NOMO-1 treated with dmso at 0.1 percent for 144 hours (cell line): ENCODE results near the gene ARHGEF7.

Experiments
- DNase-seq: peaks from one replicate; lab custom pipeline; 2025; ENCODE audit not compliant: unreplicated experiment; lab: John Stamatoyannopoulos, UW

The ARHGEF7 gene

DNA sequence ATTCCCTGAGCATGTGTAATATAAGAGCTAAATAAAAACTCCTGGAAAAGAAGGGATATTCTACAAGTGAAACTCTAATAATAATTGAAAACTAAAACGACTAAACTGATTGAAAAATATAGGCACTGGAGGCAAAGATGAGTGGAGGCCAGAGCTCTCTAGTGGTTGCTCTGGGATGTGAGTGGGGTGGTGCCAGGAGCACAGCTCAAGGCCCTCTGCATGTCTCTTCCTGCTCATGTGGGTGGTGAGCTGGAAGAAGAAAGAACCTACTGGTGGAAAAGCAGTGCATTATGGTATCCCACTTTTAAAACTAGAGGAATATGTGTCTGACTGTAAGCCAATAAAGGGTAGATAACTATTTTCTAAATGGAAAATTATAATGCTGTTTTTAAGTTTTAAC lies 15.8 kb upstream of the ARHGEF7 start:
- no peak for DNase-seq

DNA sequence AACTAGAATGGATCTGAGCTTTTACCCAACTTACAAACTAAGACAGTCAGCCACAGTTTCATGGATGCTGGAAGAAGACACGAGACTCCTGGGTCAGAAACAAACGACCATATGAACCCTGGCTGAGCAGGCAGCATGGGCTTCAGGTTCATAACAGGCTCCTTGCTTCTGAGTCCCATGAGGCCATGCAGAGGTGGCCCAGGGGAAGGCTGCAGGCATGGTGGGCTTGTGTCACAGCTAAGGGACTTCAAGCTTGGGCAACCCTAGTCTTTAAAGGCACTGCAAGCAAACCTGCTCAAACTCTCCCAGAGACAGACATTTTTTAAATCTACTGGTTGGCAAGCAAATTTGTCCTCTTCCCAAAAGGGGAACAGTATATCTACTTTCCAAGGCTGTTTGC lies 5.1 kb upstream of the ARHGEF7 start:
- DNase-seq = no peak

DNA sequence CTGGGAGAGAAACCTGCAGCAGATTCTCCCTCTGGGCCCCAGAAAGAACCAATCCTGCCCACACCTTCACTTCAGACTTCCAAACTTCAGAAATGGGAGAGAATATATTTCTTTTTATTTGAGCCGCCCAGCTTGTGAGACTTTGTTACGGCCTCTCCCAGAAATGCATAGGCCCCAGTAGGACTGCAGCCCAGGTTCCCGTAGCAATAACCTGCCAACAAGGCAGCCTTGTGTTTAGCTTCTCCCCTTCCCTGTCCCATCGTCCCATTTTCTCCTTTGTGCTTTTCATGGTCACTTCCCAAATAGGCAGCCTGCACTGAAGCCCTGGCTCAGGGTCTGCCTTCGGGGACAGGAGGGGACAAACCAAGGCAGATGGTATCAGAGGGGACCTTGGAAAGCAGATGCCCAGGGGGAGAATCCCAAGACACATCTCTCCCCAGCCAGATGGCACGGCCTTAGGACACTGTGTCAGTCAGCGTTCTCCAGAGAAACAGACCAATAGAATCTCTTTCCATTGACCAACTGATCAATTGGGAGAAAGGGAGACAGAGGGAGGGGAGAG lies 3.7 kb upstream of the ARHGEF7 start:
- no peak for DNase-seq

DNA sequence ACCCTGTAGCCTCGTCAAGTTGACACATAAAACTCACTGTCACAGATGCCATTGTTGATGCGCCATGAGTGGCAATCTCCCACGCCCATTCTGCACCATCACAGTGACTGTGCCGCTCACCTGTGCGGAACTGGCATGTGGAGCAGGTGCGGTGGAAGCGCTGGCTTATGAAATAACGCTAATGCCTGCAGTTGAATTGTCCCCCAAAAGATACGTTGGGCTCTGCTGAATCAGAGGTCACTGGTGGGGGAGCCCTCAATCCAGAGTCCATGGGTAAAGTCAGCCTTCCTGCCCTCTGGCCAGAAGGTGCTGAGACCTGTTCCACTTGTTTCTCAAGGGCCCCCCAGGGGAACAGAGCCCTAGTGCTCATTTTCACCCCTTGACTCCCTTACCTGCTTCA lies 2.9 kb upstream of the ARHGEF7 start:
- DNase-seq = no peak

DNA sequence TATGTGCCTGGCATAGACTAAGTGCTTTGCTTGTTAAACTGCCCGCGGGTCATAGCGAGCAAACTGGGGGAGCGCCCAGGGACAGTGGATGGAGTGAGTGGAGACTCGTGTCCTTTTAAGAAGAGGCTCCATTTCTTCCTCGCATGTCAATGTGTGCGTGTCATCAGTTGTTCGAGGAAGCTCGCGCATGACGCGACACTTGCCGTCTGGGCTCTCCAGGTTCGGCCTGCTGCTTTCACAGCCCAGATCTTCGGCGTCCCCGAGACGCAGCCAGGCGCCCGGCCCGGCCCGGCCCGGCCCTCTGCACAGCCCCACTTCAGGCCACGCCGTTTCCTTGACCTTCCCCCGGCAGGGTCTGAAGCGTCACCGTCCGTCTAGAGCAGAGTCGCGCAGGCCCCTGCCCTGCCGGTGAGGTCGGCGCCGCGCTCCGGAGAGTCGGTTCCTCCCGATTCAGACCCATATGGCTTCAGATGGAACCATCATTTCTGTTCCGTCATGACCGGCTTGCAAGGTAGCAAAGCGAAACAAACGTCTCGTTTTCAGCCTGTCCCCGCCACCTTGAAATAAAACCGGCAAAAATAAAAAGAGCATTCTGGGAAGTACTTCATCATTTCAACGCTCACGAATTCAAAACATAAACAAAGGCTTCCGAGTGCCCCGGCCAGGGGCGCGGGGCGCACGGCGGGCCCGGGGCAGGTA lies 599 bp upstream of the ARHGEF7 start:
- DNase-seq = no peak

DNA sequence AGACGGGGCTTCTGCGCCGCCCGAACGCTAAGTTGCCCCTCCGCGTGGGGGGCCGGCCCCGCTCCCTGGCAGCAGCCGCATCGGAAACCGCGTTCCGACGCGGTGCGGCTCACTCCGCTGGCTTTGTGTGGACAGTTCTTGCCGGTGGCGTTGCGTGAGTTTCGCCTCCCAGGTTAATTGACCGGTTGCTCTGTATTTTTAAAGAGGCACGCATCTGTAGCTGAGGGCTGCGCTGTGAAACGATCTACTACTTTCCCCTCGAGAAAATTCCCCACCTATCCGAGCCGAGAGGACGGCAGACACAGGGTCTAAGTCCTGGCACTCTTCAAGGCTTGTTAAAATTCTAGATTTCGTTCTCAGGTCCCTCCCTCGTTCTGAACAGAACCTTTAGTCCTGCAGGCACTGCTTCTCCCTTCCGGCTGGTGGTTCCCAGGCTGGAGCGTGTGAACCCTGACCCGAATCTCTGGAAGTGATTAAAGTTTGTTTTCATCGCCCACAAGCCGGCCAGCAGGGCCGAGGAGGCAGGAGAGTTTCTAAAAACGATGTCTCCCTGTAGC lies 933 bp downstream of the ARHGEF7 start:
- DNase-seq = no peak

DNA sequence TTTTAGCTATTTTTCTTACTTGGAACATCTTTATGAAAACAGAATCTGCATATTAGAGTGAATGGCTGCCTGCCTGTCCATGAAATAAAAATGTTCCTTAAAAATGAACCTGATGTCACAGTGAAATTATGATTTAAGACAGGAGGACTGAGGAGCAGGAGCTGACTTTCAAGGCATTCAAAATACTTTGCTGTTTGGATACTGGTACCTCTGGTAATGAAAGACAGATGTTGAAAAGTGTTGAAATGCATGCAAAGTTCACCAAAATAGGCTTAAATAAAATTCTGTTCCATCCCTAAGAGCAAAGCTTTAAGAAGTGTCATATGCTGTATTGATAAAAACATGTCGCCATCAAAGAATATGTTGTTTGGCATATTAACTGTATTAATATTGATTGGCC lies 1.7 kb downstream of the ARHGEF7 start:
- DNase-seq = no peak

DNA sequence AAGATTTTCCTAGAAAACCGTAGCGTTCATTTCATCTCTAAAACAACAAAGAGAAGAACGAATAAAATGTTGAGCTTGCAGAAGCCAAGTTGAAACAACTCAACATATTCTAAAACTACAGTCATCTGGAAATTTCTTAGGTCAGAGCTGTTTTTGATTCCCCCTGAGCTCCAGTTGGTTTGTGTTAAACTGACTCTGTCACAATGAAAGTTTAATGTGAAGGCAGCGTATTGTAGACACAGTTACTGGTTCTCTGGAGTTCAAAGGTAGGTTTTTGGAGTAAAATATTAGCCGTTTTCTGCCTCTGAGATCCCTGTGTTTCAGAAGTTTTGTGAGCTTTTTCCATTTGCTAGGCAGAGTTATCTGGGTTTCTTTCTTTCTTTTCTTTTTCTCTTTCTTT lies 2.2 kb downstream of the ARHGEF7 start:
- no peak for DNase-seq

DNA sequence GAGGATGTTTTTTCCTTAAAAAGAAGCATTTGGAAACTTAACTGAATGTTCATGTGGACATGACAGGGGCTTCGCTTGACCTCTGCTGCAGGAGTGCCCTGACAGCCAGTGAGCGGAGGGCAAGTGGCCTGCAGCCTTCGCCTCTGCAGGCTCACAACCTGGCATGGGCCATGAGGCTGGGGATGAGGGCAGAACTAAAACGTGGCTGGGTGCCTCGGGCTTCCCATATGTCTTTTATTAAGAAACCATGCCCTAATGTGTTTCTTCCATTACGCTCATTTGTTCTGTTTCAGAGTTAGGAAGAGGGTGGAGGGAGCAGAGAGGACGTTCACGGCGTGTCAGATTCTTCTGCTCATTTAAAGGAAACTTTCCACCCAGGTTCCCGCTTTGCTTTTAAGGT lies 2.9 kb downstream of the ARHGEF7 start:
- DNase-seq = no peak

DNA sequence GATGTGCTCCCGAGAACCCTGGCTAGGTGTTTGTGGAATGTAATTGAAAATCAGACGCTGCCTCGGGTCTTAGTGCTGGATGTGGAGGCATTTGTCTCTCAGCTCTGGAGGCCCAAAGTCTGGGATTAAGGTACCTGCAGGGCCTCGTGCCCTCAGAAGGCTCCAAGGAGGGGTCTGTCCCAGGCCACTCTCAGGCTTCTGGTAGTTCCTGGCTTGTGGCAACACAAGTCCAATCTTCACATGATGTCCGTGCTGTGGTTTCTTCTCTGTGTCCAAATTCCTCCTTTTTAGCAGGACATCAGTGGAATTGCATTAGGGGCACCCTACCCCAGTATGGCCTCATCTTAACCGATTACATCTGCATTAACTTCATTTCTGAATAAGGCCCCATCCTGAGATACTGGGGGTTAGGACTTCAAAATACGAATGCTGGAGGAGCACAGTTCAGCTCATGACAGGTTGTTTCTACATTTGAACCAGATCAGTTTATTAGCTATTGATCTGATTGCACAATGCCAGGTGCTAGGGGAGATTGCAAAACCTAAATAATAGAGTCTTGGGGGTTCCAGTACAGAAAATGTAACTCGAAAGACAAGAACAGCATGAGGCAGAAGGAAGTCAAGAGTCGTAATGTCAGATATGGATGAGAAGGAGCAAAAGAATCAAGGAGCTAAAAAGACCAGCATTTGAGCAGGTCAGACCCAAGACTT lies 3.9 kb downstream of the ARHGEF7 start:
- no peak for DNase-seq

DNA sequence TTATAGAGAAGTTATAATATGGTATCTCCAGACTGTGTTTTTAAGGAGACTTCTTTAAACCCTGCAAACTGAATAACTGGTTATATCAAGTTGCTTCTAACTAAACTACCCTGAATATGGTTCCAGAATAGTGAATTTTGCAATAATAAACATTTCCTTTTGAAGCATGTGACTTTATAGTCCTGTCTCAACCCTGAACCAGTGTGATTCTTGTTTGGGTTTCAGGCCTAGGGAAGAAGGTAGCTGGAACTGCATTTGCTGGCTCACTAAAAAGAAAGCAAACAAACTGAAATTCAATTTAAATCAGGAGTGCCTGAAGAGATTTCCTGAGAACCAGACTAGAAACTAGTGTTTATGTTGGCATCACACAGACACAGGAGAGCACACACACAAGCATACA lies 4.9 kb downstream of the ARHGEF7 start:
- DNase-seq = no peak

DNA sequence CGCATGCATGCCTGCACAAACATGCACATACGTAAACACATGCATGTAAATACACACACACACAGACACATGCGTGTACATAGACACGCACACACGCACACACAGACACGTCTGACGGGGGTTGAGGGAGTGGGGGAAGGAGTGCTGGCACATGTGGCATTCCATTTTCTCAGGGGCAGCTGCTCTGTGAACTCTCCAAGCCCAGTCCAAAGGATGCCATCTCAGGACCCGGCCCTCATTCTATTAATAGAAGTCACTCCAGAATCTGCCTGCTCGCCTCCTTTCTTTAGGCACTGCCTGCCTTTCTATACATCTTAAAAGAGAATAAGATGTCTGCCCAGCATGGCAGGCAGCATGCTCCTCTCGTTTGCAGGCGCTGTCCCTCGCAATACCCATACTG lies 5.3 kb downstream of the ARHGEF7 start:
- DNase-seq = no peak

DNA sequence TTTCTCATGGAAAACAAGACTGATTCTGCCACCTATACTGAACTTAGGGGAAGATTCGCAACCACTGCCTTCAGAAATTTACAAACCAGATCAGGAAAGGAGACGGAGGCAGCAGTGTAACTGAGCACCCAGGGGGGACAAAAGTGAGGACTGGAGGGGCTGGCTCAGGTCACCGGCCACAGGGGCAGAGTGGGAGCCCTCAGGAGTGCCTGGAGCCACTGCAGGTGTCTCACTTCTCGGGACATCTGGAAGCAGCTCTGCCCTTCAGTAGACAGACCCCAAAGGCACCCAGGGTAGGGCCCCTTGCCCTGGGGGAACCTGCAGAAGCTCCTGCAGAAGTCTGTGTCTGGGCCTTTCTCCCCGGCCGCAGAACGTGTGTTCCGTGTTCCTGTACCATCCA lies 5.8 kb downstream of the ARHGEF7 start:
- DNase-seq = no peak

DNA sequence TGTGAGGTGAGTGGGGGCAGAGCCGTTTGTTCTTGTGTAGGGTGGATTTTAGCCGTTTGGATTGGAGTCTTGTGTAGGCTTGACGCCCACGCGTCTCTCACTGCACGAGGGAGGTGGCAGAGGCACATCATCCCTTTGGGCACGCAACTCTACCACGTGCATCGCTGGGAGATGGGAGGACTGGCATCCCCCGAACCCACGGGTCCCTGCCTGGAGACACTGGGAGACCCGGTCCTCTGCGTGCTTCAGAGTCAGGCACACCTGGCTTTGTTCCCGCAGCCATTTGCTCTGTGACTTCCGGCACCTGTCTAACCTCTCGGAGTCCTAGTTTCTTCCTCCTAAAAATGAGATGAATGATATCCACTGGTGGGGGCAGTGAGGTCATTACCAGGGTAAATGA lies 6.4 kb downstream of the ARHGEF7 start:
- no peak for DNase-seq

DNA sequence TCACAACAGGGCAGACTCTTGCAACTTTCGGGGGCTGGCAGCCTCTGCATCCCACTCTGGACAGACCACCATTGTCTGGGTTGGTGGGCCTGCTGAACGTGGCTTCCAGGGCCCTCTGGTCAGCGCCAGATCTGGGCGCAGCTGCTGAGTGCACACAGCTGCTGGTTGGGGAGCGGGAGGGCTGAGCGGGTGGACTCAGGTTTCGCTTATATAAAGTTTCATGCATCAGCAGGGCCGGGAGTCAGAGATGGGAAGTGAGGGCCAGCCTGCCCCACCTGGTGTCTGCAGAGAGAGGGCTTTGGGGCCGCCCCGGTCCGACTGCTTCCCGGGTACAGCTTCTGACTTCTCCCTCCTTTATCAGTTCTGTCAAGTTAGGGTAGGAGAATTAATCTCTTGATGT lies 6.9 kb downstream of the ARHGEF7 start:
- DNase-seq = no peak

DNA sequence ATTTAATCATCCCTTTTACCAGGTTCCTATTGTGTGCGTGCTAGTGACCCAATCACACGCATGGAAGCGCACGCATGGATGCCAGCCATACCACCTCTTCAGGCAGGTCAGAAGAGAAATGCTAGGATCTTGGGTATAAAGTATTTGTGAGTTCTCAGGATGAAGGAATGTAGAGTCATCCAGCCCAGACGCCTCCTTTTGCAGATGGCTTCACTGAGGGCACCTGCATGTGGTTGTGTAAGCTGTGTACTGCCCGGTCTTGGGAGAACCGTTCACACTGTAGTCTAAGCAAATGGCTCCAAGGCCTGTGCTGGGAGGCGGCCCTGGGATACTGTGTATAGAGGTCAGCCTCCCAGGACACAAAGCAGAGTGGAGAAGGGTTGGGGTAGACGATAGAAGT lies 7.5 kb downstream of the ARHGEF7 start:
- DNase-seq = no peak

DNA sequence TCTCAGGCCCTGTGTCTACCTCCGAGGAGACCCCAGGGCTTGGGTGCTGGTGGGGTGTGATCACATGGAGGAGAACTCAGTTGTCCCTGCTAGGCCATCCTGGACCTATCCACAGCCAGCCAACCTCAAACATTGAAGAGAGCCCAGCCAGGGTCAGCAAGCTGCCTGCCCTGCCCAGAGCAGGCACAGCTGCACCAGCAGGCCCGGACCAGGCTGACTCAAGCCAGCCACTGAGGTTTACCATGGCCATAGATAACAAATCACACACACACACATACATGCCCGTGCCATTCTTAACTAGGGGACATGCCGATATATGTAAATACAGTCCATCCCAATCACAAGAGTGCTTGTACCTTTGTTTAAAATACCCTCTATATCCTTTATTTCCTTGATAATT lies 8.1 kb downstream of the ARHGEF7 start:
- no peak for DNase-seq

DNA sequence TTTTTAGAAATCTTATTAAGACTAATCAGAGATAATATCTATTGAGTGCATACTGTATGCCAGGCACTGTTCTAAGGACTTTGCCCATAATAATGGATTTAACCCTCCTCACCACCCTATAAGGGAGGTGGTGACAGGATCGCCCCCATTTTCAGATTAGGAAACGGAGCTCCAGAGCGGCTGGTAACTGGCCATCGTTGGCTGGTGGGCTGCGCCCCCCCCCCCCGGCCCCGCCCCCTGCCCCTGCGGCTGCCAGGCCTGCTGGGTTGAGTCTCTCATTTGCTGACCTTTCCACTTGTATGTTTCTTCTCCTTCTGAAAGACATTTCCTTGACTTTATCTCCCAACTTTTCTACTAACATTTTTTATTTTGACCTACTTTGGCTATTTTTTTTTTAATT lies 8.5 kb downstream of the ARHGEF7 start:
- DNase-seq = no peak

DNA sequence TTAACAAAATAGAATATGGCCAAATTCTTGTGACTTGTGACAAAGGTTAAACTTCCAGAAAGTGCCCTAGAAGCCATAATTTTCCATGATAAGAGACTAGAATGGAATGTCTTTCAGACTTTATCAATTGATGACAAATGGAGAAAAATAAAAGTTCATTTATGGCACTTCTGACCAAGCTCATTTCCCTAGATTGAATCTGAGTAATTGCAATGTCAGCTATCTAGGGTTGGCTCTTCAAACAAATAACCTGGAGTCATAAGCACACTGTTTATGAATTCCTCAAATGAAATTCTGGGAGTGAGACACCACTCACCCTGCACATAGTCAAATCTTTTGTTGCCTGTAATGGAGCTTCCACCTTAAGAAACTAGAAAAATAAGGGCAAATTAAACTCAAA lies 11.4 kb downstream of the ARHGEF7 start:
- no peak for DNase-seq

DNA sequence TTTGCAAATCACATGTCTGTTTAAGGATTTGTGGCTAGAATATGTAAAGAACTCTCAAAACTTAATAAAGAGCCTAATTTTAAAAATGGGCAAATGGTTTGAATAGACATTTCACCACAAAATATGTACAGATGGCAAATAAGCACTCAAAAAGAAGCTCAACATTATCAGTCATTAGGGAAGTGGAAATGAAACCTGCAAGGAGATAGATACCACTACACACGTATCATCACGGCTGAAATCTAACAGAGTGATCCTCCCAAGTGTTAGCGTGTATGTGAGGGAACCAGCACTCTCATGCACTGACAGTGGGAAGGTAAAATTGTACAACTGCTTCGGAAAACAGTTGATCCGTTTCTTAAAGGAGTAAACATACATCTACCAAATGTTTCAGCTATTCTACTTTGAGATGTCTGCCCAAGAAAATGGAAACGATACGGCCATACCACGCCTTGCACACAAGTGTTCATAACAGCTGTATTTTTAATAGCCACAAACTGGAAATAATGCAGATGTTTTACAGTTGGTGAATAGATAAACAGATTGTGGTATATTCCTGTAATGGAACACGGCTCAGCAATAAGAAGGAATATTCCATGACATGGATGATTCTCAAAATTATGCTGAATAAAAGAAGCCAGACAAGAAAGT lies 14.5 kb downstream of the ARHGEF7 start:
- DNase-seq = peak; percentile 11

DNA sequence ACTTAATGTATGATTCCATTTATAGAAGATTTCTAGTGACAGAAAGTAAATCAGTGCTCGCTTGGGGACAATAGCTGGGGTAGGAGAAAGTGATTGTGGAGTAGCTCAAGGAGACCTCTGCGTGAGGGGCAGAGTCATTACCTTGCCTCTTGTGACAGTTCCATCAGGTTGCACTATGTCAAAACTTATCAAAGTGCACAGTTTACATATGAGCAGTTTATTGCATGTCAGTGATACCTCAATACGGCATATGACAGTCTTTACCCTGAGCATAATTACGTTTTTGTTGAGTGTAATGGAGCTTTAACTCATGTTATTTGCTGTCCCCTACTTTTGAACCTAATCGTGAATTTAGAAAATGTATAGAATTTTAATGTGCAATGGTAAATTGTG lies 15.0 kb downstream of the ARHGEF7 start:
- no peak for DNase-seq

DNA sequence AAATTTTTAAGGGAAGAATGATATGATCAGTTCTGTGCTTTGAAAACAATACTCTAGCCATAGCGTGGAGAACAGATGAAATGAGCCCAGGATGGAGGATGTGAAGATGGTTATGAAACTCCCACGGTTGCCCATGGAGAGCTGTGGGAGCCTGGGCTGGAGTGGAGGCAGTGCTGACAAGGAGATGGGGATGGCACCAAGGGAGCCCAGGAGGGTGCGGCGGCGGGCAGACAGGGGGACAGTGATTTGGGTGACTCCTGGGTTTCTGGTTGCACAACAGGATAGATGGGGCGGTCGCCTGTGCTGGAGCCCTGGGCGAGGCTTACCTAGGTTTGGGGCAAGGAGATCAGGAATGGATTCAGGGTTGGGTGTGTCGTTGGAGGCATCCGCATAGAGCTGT lies 15.9 kb downstream of the ARHGEF7 start:
- DNase-seq = no peak
